T-helper 1 cell treated with Interleukin-12 subunit alpha and Interleukin-12 subunit beta and Interleukin-4 antibody, amounts not matched to agents 30 μg/mL and 1 μg/mL, for 36 hours (primary cell): ENCODE data around the gene SLC12A6.
"Not testable (repeated sequence)": the region's sequence is repeated elsewhere in the genome, so short reads cannot be mapped to it uniquely, and the experiment has no call there.

Experiments used
- H3K27ac Mint-ChIP-seq: one replicate; pipeline ENCODE4 v1.8.0; 2021; ENCODE audit warnings: mild to moderate bottlenecking, mixed read lengths
- H3K27me3 Mint-ChIP-seq: one replicate; pipeline ENCODE4 v1.8.0; 2021; ENCODE audit warnings: low read depth, mixed read lengths
- H3K36me3 Mint-ChIP-seq: one replicate; pipeline ENCODE4 v1.8.0; 2021; ENCODE audit warnings: low read depth, mixed read lengths
- H3K4me1 Mint-ChIP-seq: one replicate; pipeline ENCODE4 v1.8.0; 2021; ENCODE audit warnings: low read depth, mixed read lengths
- H3K4me3 Mint-ChIP-seq: one replicate; pipeline ENCODE4 v1.8.0; 2021; ENCODE audit warnings: mild to moderate bottlenecking, moderate library complexity, mixed read lengths
- H3K9me3 Mint-ChIP-seq: one replicate; pipeline ENCODE4 v1.8.0; 2021; ENCODE audit warnings: mixed read lengths

The SLC12A6 gene

GRCh38 chr15:34342737-34343575 is 5.4 kb upstream of the SLC12A6 start, which contains the start of the genes NOP10 and NUTM1:
Gene NOP10, minus strand, starts transcription at chr15:34343136. Its CDS starts 63 bp downstream, at chr15:34343073.
Gene NUTM1, plus strand, starts transcription at chr15:34343315. Its CDS starts 382 bp downstream, at chr15:34343697.
- H3K27ac Mint-ChIP-seq: peak within 1 kb of the TSS; percentile 83
- H3K36me3 Mint-ChIP-seq: peaks cover 27% of the 10 kb centered on the region
- no peak within 1 kb of the TSS for H3K4me3 Mint-ChIP-seq
- no peaks in the 10 kb centered on the region for H3K9me3 Mint-ChIP-seq
- no peaks in the 10 kb centered on the region for H3K27me3 Mint-ChIP-seq
- peaks cover 19% of the 10 kb centered on the region for H3K4me1 Mint-ChIP-seq

DNA sequence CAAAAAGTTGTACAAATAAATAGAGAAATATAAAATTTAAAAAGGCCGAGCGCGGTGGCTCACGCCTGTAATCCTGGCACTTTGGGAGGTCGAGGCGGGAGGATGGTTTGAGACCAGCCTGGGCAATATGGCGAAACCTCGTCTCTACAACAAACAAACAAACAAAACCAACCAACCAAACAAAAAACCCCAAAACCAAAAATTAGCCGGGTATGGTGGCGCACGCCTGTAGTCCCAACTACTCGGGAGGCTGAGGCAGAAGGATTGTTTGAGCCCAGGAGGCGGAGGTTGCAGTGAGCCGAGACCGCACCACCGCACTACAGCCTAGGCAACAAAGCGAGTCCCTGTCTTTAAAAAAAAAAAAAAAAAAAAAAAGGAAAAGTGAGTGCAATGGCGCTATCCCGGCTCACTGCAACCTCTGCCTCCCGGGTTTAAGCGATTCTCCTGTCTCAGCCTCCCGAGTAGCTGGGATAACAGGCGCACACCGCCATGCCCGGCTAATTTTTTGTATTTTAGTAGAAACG is 4.7 kb upstream of the SLC12A6 start:
- H3K4me3 Mint-ChIP-seq, H3K9me3 Mint-ChIP-seq, H3K27me3 Mint-ChIP-seq: not testable (repeated sequence)
- peaks cover 27% of the 10 kb centered on the region for H3K36me3 Mint-ChIP-seq
- peak overlapping the region; percentile 83 for H3K27ac Mint-ChIP-seq
- peaks cover 19% of the 10 kb centered on the region for H3K4me1 Mint-ChIP-seq

- Mint-ChIP-seq H3K9me3 (no peaks in the 10 kb centered on the region), H3K4me1 (peaks cover 25% of the 10 kb centered on the region), H3K27me3 (no peaks in the 10 kb centered on the region), H3K4me3 (no peak overlapping the region), H3K27ac (peak overlapping the region; percentile 83), H3K36me3 (peaks cover 28% of the 10 kb centered on the region)
Observed at GRCh38 chr15:34341381-34342212, 4.0 kb upstream of the SLC12A6 start.

GRCh38 chr15:34339946-34340345 is 2.4 kb upstream of the SLC12A6 start:
- Mint-ChIP-seq H3K9me3 (no peaks in the 10 kb centered on the region), H3K27ac (no peak overlapping the region), H3K36me3 (peaks cover 30% of the 10 kb centered on the region), H3K27me3 (no peaks in the 10 kb centered on the region), H3K4me1 (peaks cover 39% of the 10 kb centered on the region), H3K4me3 (no peak overlapping the region)

DNA sequence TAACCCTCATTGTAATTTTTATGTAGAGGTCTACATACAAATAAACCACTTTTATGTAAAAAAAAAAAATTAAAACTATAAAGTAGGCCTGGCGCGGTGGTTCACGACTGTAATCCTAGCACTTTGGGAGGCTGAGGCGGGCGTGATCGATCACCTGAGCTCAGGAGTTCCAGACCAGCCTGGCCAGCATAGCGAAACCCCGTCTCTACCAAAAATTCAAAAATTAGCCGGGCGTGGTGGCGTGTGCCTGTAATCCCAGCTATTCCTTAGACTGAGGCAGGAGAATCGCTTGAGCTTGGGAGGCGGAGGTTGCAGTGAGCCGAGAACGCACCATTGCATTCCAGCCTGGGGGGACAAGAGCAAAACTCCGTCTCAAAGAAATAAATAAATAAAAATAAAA is 766 bp upstream of the SLC12A6 start:
- Mint-ChIP-seq H3K4me3 (peak overlapping the region; percentile 98), H3K27ac (no peak overlapping the region), H3K27me3 (no peaks in the 10 kb centered on the region), H3K9me3 (no peaks in the 10 kb centered on the region), H3K36me3 (peaks cover 30% of the 10 kb centered on the region), H3K4me1 (peaks cover 49% of the 10 kb centered on the region)

- peak overlapping the region; percentile 98 for H3K4me3 Mint-ChIP-seq
- peak overlapping the region; percentile 93 for H3K27ac Mint-ChIP-seq
- H3K36me3 Mint-ChIP-seq: peaks cover 29% of the 10 kb centered on the region
- H3K4me1 Mint-ChIP-seq: peaks cover 48% of the 10 kb centered on the region
- no peaks in the 10 kb centered on the region for H3K9me3 Mint-ChIP-seq
- H3K27me3 Mint-ChIP-seq: no peaks in the 10 kb centered on the region
Observed at GRCh38 chr15:34336991-34337556, 507 bp downstream of the SLC12A6 start.

- peaks cover 22% of the 10 kb centered on the region for H3K36me3 Mint-ChIP-seq
- H3K27me3 Mint-ChIP-seq: no peaks in the 10 kb centered on the region
- no peaks in the 10 kb centered on the region for H3K9me3 Mint-ChIP-seq
- peak overlapping the region; percentile 93 for H3K27ac Mint-ChIP-seq
- peaks cover 46% of the 10 kb centered on the region for H3K4me1 Mint-ChIP-seq
- H3K4me3 Mint-ChIP-seq: peak overlapping the region; percentile 98
Observed at GRCh38 chr15:34336231-34336990, 1.2 kb downstream of the SLC12A6 start.

- no peaks in the 10 kb centered on the region for H3K27me3 Mint-ChIP-seq
- no peaks in the 10 kb centered on the region for H3K9me3 Mint-ChIP-seq
- peak overlapping the region; percentile 98 for H3K4me3 Mint-ChIP-seq
- peak overlapping the region; percentile 93 for H3K27ac Mint-ChIP-seq
- peaks cover 13% of the 10 kb centered on the region for H3K36me3 Mint-ChIP-seq
- H3K4me1 Mint-ChIP-seq: peaks cover 49% of the 10 kb centered on the region
Observed at GRCh38 chr15:34335176-34336032, 2.2 kb downstream of the SLC12A6 start.

GRCh38 chr15:34334672-34335071 is 2.9 kb downstream of the SLC12A6 start:
- H3K4me3 Mint-ChIP-seq: peak overlapping the region; percentile 98
- peaks cover 48% of the 10 kb centered on the region for H3K4me1 Mint-ChIP-seq
- peak overlapping the region; percentile 93 for H3K27ac Mint-ChIP-seq
- no peaks in the 10 kb centered on the region for H3K27me3 Mint-ChIP-seq
- no peaks in the 10 kb centered on the region for H3K9me3 Mint-ChIP-seq
- peaks cover 9% of the 10 kb centered on the region for H3K36me3 Mint-ChIP-seq

- Mint-ChIP-seq H3K27me3 (no peaks in the 10 kb centered on the region), H3K36me3 (peaks cover 6% of the 10 kb centered on the region), H3K9me3 (no peaks in the 10 kb centered on the region), H3K4me1 (peaks cover 60% of the 10 kb centered on the region), H3K27ac (peak overlapping the region; percentile 67), H3K4me3 (no peak overlapping the region)
Observed at GRCh38 chr15:34332553-34333120, 4.9 kb downstream of the SLC12A6 start.

- Mint-ChIP-seq H3K4me1 (peaks cover 57% of the 10 kb centered on the region), H3K27me3 (no peaks in the 10 kb centered on the region), H3K9me3 (no peaks in the 10 kb centered on the region), H3K4me3 (peak overlapping the region; percentile 32), H3K36me3 (peaks cover 5% of the 10 kb centered on the region), H3K27ac (peak overlapping the region; percentile 67)
Observed at GRCh38 chr15:34331809-34332208, 5.8 kb downstream of the SLC12A6 start.

- peak overlapping the region; percentile 42 for H3K27ac Mint-ChIP-seq
- H3K4me3 Mint-ChIP-seq: peak overlapping the region; percentile 3
- H3K4me1 Mint-ChIP-seq: peaks cover 53% of the 10 kb centered on the region
- peaks cover 3% of the 10 kb centered on the region for H3K36me3 Mint-ChIP-seq
- no peaks in the 10 kb centered on the region for H3K27me3 Mint-ChIP-seq
- no peaks in the 10 kb centered on the region for H3K9me3 Mint-ChIP-seq
Observed at GRCh38 chr15:34330279-34330678, 7.3 kb downstream of the SLC12A6 start.

DNA sequence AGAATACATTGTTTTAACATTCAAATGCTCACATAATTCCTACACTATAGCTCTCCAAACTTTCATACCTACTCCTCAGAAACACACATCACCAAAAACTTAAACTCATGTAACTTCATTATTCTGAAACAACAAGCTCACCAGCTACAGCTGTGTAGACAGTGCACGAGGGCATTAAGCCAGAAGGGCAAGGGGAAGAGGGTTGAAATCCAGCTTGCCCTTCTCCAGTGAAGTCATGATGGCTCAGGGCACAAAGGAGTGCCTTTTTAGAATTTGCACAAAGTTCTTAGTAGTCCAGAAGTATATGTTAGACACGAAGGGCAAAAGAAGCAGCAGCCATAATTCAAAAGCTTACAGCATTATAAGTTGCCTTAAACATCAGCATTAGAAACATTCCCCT is 8.6 kb downstream of the SLC12A6 start:
- H3K36me3 Mint-ChIP-seq: peaks cover 7% of the 10 kb centered on the region
- peak overlapping the region; percentile 70 for H3K27ac Mint-ChIP-seq
- peaks cover 48% of the 10 kb centered on the region for H3K4me1 Mint-ChIP-seq
- no peaks in the 10 kb centered on the region for H3K9me3 Mint-ChIP-seq
- peak overlapping the region; percentile 55 for H3K4me3 Mint-ChIP-seq
- H3K27me3 Mint-ChIP-seq: no peaks in the 10 kb centered on the region
